ENCODE data around the gene ZMYM1. TPM values are rescaled to one million over a fixed set of nuclear protein-coding genes. Genes with fewer than 3 reads are reported as not detected.
"Not testable (repeated sequence)": the region's sequence is repeated elsewhere in the genome, so short reads cannot be mapped to it uniquely, and the experiment has no call there.

ZMYM1 gene
- total RNA-seq, 4 donors from 2014 or later: 7.7 to 24.6 (median 14.5) TPM

DNA sequence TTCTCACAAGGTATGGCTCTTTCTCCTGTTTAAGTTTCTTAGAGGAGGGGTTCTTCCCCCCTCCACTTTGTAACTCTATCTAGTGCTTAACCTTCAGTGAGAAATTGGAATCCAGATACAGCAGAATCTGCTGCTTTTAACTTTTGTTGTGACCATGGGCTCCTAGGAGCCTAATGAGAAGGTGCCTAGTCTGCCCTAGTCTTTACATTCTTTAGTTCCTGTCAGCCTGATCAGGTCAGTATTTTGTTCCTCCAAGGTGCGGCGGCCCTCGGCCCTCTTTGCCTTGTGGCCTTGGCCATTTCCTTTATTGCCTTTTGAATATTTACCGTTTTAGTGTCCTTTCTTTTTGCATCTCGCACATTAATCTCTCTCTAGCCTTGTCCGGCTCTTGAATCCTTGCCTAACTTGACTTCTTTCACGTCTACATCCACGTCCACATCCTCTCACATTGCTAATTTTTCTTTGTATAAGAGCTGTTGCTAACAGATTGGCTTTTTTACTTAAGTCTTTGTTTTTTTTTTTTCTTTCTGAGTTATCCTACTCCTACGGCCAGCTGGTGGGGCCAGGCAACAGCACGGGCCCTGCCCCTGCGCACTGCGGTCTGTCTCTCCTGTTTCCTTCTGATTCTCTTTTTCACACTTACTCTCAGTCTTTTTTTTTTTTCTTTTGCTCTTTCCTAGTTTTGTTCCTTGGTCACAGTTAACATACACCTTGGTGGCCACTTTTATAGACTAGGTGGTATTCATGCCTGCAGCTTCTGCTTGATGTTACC, 64.7 kb downstream of the ZMYM1 start:
- no peak for ATAC-seq
- Histone ChIP-seq H3K27ac (no peak overlapping the region), H3K4me1 (no peaks in the 10 kb centered on the region), H3K36me3 (no peaks in the 10 kb centered on the region), H3K27me3 (no peaks in the 10 kb centered on the region), H3K4me3 (no peak overlapping the region), H3K9me3 (no peaks in the 10 kb centered on the region)
- WGBS, 2 donors (ENCODE audit: low coverage in 1 of 2): 81 to 84% methylated on average over 6 to 12 of the region's 12 CpGs
- no peak for TF ChIP-seq POLR2AphosphoS5 (IDR thresholded peaks at IDR 0.05)
- TF ChIP-seq, protein P1, sequence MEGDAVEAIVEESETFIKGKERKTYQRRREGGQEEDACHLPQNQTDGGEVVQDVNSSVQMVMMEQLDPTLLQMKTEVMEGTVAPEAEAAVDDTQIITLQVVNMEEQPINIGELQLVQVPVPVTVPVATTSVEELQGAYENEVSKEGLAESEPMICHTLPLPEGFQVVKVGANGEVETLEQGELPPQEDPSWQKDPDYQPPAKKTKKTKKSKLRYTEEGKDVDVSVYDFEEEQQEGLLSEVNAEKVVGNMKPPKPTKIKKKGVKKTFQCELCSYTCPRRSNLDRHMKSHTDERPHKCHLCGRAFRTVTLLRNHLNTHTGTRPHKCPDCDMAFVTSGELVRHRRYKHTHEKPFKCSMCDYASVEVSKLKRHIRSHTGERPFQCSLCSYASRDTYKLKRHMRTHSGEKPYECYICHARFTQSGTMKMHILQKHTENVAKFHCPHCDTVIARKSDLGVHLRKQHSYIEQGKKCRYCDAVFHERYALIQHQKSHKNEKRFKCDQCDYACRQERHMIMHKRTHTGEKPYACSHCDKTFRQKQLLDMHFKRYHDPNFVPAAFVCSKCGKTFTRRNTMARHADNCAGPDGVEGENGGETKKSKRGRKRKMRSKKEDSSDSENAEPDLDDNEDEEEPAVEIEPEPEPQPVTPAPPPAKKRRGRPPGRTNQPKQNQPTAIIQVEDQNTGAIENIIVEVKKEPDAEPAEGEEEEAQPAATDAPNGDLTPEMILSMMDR (IDR thresholded peaks at IDR 0.05): no peak
- TF ChIP-seq POLR2A (IDR thresholded peaks at IDR 0.05): no peak
- no peak for TF ChIP-seq EP300 (IDR thresholded peaks at IDR 0.05)

DNA sequence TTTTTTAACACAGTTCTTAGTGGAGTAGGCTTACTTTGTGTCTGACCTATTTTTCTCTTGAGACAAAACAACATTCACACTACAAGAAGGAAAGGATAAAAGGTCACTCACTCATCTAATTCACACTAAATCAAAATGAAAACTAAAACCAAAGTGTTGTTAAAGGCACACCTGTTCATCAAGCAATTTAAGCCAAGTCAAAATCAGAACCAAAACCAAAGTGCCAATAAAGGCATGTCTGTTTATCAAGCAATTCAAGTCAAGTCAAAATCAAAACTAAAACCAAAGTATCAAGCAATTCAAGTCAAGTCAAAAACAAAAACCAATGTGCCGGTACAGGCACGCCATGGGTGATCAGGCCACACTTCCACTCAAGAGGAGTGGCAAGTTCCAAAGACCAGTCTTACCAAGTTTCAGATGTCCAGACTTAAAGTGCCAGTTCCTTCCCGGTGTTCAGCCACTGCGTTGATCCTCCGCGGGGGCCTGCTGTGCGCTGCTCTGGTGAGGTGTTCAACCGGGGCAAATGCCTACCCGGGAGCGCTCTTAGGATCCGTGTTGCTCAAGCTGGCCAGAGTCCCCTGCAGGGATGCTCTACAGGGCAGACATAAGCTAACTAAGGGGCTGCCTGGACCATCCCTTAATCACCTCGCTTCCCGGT, 66.8 kb downstream of the ZMYM1 start:
- ATAC-seq, H3K4me3 ChIP-seq, H3K36me3 ChIP-seq, H3K27me3 ChIP-seq, H3K9me3 ChIP-seq, H3K4me1 ChIP-seq, H3K27ac ChIP-seq: not testable (repeated sequence)
- WGBS, 2 donors (ENCODE audit: low coverage in 1 of 2): 46 to 92% methylated on average over 2 of the region's 13 CpGs

DNA sequence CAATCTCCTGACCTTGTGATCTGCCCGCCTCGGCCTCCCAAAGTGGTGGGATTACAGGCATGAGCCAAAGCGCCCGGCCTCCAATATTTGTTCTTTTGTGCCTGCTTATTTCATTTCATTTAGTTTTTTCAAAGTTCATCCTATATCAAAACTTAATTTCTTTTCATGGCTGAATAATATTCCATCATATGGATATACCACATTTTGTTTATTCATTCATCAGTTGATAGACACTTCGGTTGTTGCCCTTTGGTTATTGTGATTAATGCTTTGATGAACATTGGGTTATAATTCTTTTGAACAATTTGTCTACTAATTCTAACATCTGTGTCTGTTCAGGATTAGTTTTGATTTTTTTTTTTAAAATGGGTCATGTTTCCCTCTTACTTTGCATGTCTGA, 72.0 kb downstream of the ZMYM1 start:
- WGBS, 2 donors (ENCODE audit: low coverage in 1 of 2): 94 to 98% methylated on average over 5 of the region's 5 CpGs
- no peak overlapping the region for H3K27ac ChIP-seq
- no peaks in the 10 kb centered on the region for H3K4me1 ChIP-seq
- H3K4me3 ChIP-seq: no peak overlapping the region
- TF ChIP-seq POLR2AphosphoS5 (IDR thresholded peaks at IDR 0.05) (no peak), EP300 (IDR thresholded peaks at IDR 0.05) (no peak)
- TF ChIP-seq, protein P1 (IDR thresholded peaks at IDR 0.05): no peak
- no peak for ATAC-seq
- no peaks in the 10 kb centered on the region for H3K36me3 ChIP-seq
- no peaks in the 10 kb centered on the region for H3K9me3 ChIP-seq
- H3K27me3 ChIP-seq: no peaks in the 10 kb centered on the region

DNA sequence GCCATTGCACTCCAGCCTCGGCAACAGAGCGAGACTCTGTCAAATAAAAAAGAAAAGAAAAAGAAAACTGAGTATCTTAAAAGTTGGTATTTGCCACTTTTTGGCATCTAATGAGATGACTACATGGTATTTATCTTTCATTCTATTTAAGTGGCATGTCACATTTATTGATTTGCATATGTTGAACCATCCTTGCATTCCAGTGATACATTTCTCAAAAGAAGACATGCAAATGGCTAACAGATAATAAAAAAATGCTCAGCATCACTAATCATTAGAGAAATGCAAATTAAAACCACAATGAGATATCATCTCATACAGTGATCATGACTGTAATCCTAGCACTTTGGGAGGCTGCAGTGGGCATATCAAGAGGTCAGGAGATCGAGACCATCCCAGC, 85.7 kb downstream of the ZMYM1 start:
- peaks cover 0 to 20% (median 0%) of the 10 kb centered on the region in 3 donors for H3K9me3 ChIP-seq
- H3K36me3 ChIP-seq: no peaks in the 10 kb centered on the region
- ATAC-seq: no peak
- H3K27ac ChIP-seq: no peak overlapping the region
- 91 to 96% methylated on average over 2 to 3 of the region's 3 CpGs for WGBS, 2 donors (ENCODE audit: low coverage in 1 of 2)
- H3K27me3 ChIP-seq: no peaks in the 10 kb centered on the region
- H3K4me1 ChIP-seq: no peaks in the 10 kb centered on the region
- no peak overlapping the region for H3K4me3 ChIP-seq
- TF ChIP-seq EP300 (IDR thresholded peaks at IDR 0.05): no peak
- TF ChIP-seq, protein P1 (IDR thresholded peaks at IDR 0.05): no peak
- TF ChIP-seq POLR2AphosphoS5 (IDR thresholded peaks at IDR 0.05): no peak
- TF ChIP-seq POLR2A (IDR thresholded peaks at IDR 0.05): no peak

Other genes with a start within 250 kb of the ZMYM1 start
- 10 to 100 TPM; 34.2 to 52.0 (median 37.8) TPM for gene SMIM12, start 219.6 kb upstream of the ZMYM1 start, total RNA-seq
- under 1 TPM in 2 of 4 donors, not detected in 2; 0.12 to 0.13 TPM for gene DLGAP3, start 149.7 kb upstream of the ZMYM1 start, total RNA-seq
- gene TMEM35B, start 94.0 kb upstream of the ZMYM1 start, total RNA-seq: 10 to 100 TPM; 22.7 to 67.6 (median 41.8) TPM
- gene ZMYM6, start 47.4 kb upstream of the ZMYM1 start, total RNA-seq: 10 to 100 TPM; 10.4 to 19.3 (median 13.3) TPM
- gene SFPQ, start 113.8 kb downstream of the ZMYM1 start, total RNA-seq: 100 to 1,000 TPM in 2 of 4 donors, 10 to 100 TPM in 2; 86.4 to 239 (median 146) TPM
- gene ZMYM4, start 189.3 kb downstream of the ZMYM1 start, total RNA-seq: 10 to 100 TPM; 27.8 to 37.7 (median 28.8) TPM

All from gastroesophageal sphincter (tissue), 4 donors.